ENCODE measurements around the gene RUNDC1. TPM values are rescaled to one million over a fixed set of nuclear protein-coding genes. Genes with fewer than 3 reads are reported as not detected.
A peak's percentile ranks its signal among the peaks of the same experiment; 100 is the strongest.

The RUNDC1 gene
- total RNA-seq, 2 donors from 2014 or later: 26.7 to 28.5 TPM

GRCh38 chr17:43006639-43007551, 26.5 kb downstream of the RUNDC1 start, which contains the start of gene IFI35:
Gene IFI35 (plus strand): TSS chr17:43006784. CDS start chr17:43006948, 164 bp downstream.
- Histone ChIP-seq H3K27me3 (replicated peaks; ENCODE audit: insufficient read depth) (no peaks in the 10 kb centered on the region), H3K9me3 (no peaks in the 10 kb centered on the region), H3K4me3 (peak within 1 kb of the TSS; percentile 64 to 65), H3K36me3 (peaks cover 0 to 12% of the 10 kb centered on the region in 2 donors), H3K27ac (peak within 1 kb of the TSS; percentile 94 to 96), H3K4me1 (replicated peaks) (no peaks in the 10 kb centered on the region)
- 25% methylated on average over 18 of the region's 18 CpGs for WGBS
- DNase-seq (ENCODE audit: low spot score): peak; percentile 85
- intact Hi-C loops (cut with DNase I): loop anchor here (5.0 kb wide), 1 partner anchor 165 kb away; the partner anchor contains the start of gene NBR1
- TF ChIP-seq POLR2A (IDR thresholded peaks at IDR 0.05) (peak; percentile 41), POLR2AphosphoS5 (IDR thresholded peaks at IDR 0.05) (peak; percentile 86)
- TF ChIP-seq, protein P1, sequence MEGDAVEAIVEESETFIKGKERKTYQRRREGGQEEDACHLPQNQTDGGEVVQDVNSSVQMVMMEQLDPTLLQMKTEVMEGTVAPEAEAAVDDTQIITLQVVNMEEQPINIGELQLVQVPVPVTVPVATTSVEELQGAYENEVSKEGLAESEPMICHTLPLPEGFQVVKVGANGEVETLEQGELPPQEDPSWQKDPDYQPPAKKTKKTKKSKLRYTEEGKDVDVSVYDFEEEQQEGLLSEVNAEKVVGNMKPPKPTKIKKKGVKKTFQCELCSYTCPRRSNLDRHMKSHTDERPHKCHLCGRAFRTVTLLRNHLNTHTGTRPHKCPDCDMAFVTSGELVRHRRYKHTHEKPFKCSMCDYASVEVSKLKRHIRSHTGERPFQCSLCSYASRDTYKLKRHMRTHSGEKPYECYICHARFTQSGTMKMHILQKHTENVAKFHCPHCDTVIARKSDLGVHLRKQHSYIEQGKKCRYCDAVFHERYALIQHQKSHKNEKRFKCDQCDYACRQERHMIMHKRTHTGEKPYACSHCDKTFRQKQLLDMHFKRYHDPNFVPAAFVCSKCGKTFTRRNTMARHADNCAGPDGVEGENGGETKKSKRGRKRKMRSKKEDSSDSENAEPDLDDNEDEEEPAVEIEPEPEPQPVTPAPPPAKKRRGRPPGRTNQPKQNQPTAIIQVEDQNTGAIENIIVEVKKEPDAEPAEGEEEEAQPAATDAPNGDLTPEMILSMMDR (IDR thresholded peaks at IDR 0.05): peak in 3 of 4 experiments; percentile 51 to 53 (median 52)

- DNase-seq (ENCODE audit: low spot score): no peak
- Histone ChIP-seq H3K36me3 (peaks cover 0 to 3% of the 10 kb centered on the region in 2 donors), H3K27ac (peak overlapping the region in 1 of 2 donors; percentile 29), H3K4me3 (no peak overlapping the region), H3K4me1 (replicated peaks) (no peaks in the 10 kb centered on the region), H3K27me3 (replicated peaks; ENCODE audit: insufficient read depth) (no peaks in the 10 kb centered on the region), H3K9me3 (no peaks in the 10 kb centered on the region)
- intact Hi-C loops (cut with DNase I): no loop called here
- TF ChIP-seq POLR2AphosphoS5 (IDR thresholded peaks at IDR 0.05) (no peak), POLR2A (IDR thresholded peaks at IDR 0.05) (no peak)
- TF ChIP-seq, protein P1 (IDR thresholded peaks at IDR 0.05): no peak
- 77% methylated on average over 5 of the region's 5 CpGs for WGBS
These were observed 30.4 kb downstream of the RUNDC1 start for GRCh38 chr17:43010667-43011308.

DNA sequence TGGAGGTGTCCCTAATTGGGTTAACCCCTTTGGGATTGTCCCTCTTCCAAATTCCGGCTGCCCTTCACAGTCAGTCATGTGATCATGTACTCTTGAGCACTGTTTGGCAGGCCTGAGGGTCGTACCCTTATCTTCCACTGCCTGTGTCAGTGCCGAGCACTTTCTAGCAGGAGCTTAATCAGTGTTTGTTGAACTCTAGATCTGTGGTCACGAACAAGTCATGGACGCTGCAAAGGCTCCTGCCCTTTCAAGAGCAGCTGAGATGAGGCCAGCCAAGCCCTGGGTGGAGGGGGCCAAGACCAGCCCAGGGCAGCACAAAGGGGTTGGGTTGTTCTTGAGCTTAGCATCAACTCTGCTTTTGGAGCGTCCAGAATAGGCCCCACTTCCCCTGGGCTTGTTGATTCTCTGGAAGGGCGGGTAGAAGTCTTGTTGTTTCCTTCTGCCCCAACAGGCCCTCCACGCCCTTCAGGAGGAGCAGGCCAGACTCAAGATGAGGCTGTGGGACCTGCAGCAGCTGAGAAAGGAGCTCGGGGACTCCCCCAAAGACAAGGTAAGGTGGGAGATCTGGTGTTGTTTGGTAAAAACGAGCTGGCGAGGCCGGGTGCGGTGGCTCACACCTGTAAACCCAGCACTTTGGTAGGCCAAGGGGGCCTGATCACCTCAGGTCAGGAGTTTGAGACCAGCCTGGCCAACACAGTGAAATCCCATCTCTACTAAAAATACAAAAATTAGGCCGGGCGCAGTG, 31.5 kb downstream of the RUNDC1 start:
- H3K36me3 ChIP-seq: peaks cover 0 to 3% of the 10 kb centered on the region in 2 donors
- no peaks in the 10 kb centered on the region for H3K4me1 ChIP-seq (replicated peaks)
- H3K9me3 ChIP-seq: no peaks in the 10 kb centered on the region
- peak overlapping the region; percentile 8 to 27 for H3K27ac ChIP-seq
- no peak for DNase-seq (ENCODE audit: low spot score)
- H3K4me3 ChIP-seq: no peak overlapping the region
- intact Hi-C loops (cut with DNase I): no loop called here
- WGBS: 78% methylated on average over 15 of the region's 15 CpGs
- TF ChIP-seq, protein P1 (IDR thresholded peaks at IDR 0.05): no peak
- no peak for TF ChIP-seq POLR2AphosphoS5 (IDR thresholded peaks at IDR 0.05)
- H3K27me3 ChIP-seq (replicated peaks; ENCODE audit: insufficient read depth): no peaks in the 10 kb centered on the region

- no peaks in the 10 kb centered on the region for H3K27me3 ChIP-seq (replicated peaks; ENCODE audit: insufficient read depth)
- H3K36me3 ChIP-seq: peaks cover 0 to 3% of the 10 kb centered on the region in 2 donors
- no peaks in the 10 kb centered on the region for H3K9me3 ChIP-seq
- DNase-seq (ENCODE audit: low spot score): no peak
- WGBS: 79% methylated on average over 6 of the region's 8 CpGs
- no peak overlapping the region for H3K4me3 ChIP-seq
- H3K4me1 ChIP-seq (replicated peaks): no peaks in the 10 kb centered on the region
- intact Hi-C loops (cut with DNase I): no loop called here
- TF ChIP-seq, protein P1 (IDR thresholded peaks at IDR 0.05): no peak
- no peak for TF ChIP-seq POLR2A (IDR thresholded peaks at IDR 0.05)
- TF ChIP-seq POLR2AphosphoS5 (IDR thresholded peaks at IDR 0.05): no peak
- no peak overlapping the region for H3K27ac ChIP-seq
These were observed 32.9 kb downstream of the RUNDC1 start for GRCh38 chr17:43013296-43013695.
